T-helper 2 cell treated with Interferon-gamma antibody and Interleukin-4, amounts not matched to agents 5 μg/mL and 100 μg/mL, for 36 hours (primary cell): Measurements from ENCODE around the gene TOMM20.
A peak's percentile ranks its signal among the peaks of the same experiment; 100 is the strongest.

Source experiments
- DNase-seq: peaks from one replicate; pipeline ENCODE4 v3.0.0; 2021; ENCODE audit warnings: low spot score
- H3K27ac Mint-ChIP-seq: one replicate; pipeline ENCODE4 v1.8.0; 2021; ENCODE audit warnings: mild to moderate bottlenecking, mixed read lengths
- H3K27me3 Mint-ChIP-seq: one replicate; pipeline ENCODE4 v1.8.0; 2021; ENCODE audit warnings: low read depth, mixed read lengths
- H3K36me3 Mint-ChIP-seq: one replicate; pipeline ENCODE4 v1.8.0; 2021; ENCODE audit warnings: low read depth, mixed read lengths
- H3K4me1 Mint-ChIP-seq: one replicate; pipeline ENCODE4 v1.8.0; 2021; ENCODE audit warnings: low read depth, mixed read lengths
- H3K4me3 Mint-ChIP-seq: one replicate; pipeline ENCODE4 v1.8.0; 2022; ENCODE audit warnings: mild to moderate bottlenecking, moderate library complexity, mixed read lengths
- H3K9me3 Mint-ChIP-seq: one replicate; pipeline ENCODE4 v1.8.0; 2021; ENCODE audit warnings: mixed read lengths

TOMM20 gene

GRCh38 chr1:235067396-235068157 lies 61.1 kb downstream of the TOMM20 start:
- Mint-ChIP-seq H3K9me3 (no peaks in the 10 kb centered on the region), H3K27ac (no peak overlapping the region), H3K4me3 (no peak overlapping the region), H3K27me3 (no peaks in the 10 kb centered on the region), H3K4me1 (peaks cover 27% of the 10 kb centered on the region), H3K36me3 (no peaks in the 10 kb centered on the region)
- no peak for DNase-seq

GRCh38 chr1:235063068-235063765 lies 65.4 kb downstream of the TOMM20 start:
- Mint-ChIP-seq H3K4me3 (peak overlapping the region; percentile 56), H3K27ac (peak overlapping the region; percentile 88), H3K4me1 (peaks cover 37% of the 10 kb centered on the region), H3K36me3 (no peaks in the 10 kb centered on the region), H3K9me3 (no peaks in the 10 kb centered on the region), H3K27me3 (no peaks in the 10 kb centered on the region)
- DNase-seq = no peak

DNA sequence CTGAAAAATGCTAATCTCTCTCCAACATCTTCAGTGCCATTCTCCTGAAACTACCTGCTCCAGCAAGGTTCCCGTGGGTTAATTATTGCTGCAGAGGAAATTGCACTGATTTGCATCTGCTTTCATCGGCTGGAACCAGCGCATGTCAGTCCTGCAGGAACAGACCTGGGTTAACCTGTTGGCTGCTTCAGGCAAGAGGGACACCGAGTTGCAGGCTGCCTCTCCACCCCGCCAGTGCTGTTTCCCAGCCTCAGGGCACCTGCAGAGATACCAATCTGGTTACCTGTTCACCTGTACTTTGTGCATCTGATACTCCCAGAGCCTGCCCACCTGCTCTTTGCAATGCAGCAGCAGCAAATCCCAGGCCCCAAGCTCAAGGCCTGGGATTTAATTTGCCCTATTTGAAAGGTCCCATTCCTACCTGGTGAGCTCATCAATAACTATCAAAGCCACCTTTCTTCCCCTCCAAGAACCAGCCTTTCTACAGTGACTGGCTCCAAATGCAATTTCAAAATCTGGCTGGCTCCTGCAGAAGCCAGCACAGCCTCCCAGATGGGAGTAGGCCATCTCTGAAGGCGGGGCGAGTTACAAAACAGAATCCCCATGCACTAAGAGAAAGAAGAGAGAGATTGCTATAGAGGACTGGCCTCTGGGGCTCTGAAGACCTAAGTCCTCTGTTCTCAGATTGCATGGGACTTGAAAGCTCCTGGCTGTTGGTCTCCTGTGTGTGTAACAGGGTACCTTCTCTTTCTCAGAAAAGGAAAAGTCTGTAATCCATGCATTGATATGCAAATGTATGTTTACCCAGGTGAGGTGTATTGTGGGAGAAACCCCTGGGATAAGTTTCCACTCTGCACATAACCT lies 67.8 kb downstream of the TOMM20 start:
- Mint-ChIP-seq H3K36me3 (no peaks in the 10 kb centered on the region), H3K27ac (peak overlapping the region; percentile 26), H3K9me3 (no peaks in the 10 kb centered on the region), H3K4me3 (no peak overlapping the region), H3K4me1 (peaks cover 33% of the 10 kb centered on the region), H3K27me3 (no peaks in the 10 kb centered on the region)
- no peak for DNase-seq
